A673 (cell line): ENCODE results near the gene TRPM2. TPM values are rescaled to one million over a fixed set of nuclear protein-coding genes. Genes with fewer than 3 reads are reported as not detected.

Experiments
- BruUV-seq: library from RNA; stranded (reverse); fragments of 400-500 nt; replicated peaks from 2 replicates; lab custom pipeline; 2021; lab: Mats Ljungman, UMichigan
- CTCF ChIA-PET: fragments of 300-600 bp; sonication (Branson Sonifier 250); formaldehyde crosslinking; loops from one replicate; lab custom pipeline; 2022; ENCODE audit warnings: antibody characterized with exemption; lab: Charles Lee
- POLR2A ChIA-PET: fragments of 300-600 bp; sonication (Branson Sonifier 250); formaldehyde crosslinking; loops from one replicate; lab custom pipeline; 2022; ENCODE audit warnings: antibody characterized with exemption; ENCODE audit not compliant: low non-redundant PET; lab: Charles Lee
- DNase-seq: peaks from one replicate; pipeline ENCODE4 v3.0.0-alpha.2; 2015; ENCODE audit warnings: low spot score
- H3K27ac ChIP-seq: fragments of 200-600 bp; sonication (generic); 2 replicates; pipeline ENCODE4 v1.5.1; 2016; ENCODE audit warnings: mixed run types, low read depth, mild to moderate bottlenecking, mixed read lengths, antibody characterized with exemption, low read length; ENCODE audit not compliant: poor library complexity, severe bottlenecking
- H3K27me3 ChIP-seq: fragments of 200-600 bp; sonication (generic); replicated peaks from 2 replicates; pipeline ENCODE4 v1.6.1; 2017; ENCODE audit warnings: mixed run types, low read depth, mild to moderate bottlenecking, mixed read lengths, antibody characterized with exemption, low read length; ENCODE audit not compliant: insufficient read depth, poor library complexity
- H3K36me3 ChIP-seq: fragments of 200-600 bp; sonication (generic); 2 replicates; pipeline ENCODE4 v1.6.1; 2016; ENCODE audit warnings: mixed run types, mild to moderate bottlenecking, mixed read lengths, antibody characterized with exemption, low read length; ENCODE audit not compliant: insufficient read depth, poor library complexity, severe bottlenecking
- H3K4me1 ChIP-seq: fragments of 200-600 bp; sonication (generic); 2 replicates; pipeline ENCODE4 v1.6.1; 2017; ENCODE audit warnings: mixed run types, mild to moderate bottlenecking, mixed read lengths, antibody characterized with exemption, low read length; ENCODE audit not compliant: insufficient read depth, poor library complexity, severe bottlenecking
- H3K4me3 ChIP-seq: fragments of 200-600 bp; sonication (generic); 2 replicates; pipeline ENCODE4 v1.5.1; 2016; ENCODE audit warnings: low read depth, mixed run types, mild to moderate bottlenecking, mixed read lengths, low read length; ENCODE audit not compliant: poor library complexity, severe bottlenecking
- H3K9me3 ChIP-seq: fragments of 200-600 bp; sonication (generic); 2 replicates; pipeline ENCODE4 v1.6.1; 2016; ENCODE audit warnings: mixed run types, low read depth, mild to moderate bottlenecking, mixed read lengths, antibody characterized with exemption, low read length; ENCODE audit not compliant: poor library complexity, severe bottlenecking
- EZH2 ChIP-seq: fragments of 200-600 bp; sonication (generic); IDR thresholded peaks from 2 replicates; pipeline ENCODE4 v1.6.1; 2017; ENCODE audit warnings: borderline replicate concordance, low read depth, mild to moderate bottlenecking, mixed read lengths, antibody characterized with exemption, low read length; ENCODE audit not compliant: poor library complexity, severe bottlenecking
- intact Hi-C: fragments of 100-400 bp; cut with micrococcal nuclease; formaldehyde crosslinking; loops from one replicate; pipeline ENCODE4 v1.10.0; 2022; ENCODE audit not compliant: unreplicated experiment
- total RNA-seq: library from RNA; stranded (reverse); gene quantifications from 2 replicates; pipeline ENCODE4 v1.2.3, GENCODE V29; 2021
- TF ChIP-seq, protein P1 (sequence below): fragments of 300-800, 200-600 bp; sonication (generic); conservative IDR thresholded peaks from 2 replicates; pipeline ENCODE4 v1.5.1; 2017; ENCODE audit warnings: low read depth, mild to moderate bottlenecking, antibody characterized with exemption, low read length, moderate library complexity, mixed read lengths

Gene TRPM2
- total RNA-seq, 1 experiment from 2014 or later = 0.21 TPM

DNA sequence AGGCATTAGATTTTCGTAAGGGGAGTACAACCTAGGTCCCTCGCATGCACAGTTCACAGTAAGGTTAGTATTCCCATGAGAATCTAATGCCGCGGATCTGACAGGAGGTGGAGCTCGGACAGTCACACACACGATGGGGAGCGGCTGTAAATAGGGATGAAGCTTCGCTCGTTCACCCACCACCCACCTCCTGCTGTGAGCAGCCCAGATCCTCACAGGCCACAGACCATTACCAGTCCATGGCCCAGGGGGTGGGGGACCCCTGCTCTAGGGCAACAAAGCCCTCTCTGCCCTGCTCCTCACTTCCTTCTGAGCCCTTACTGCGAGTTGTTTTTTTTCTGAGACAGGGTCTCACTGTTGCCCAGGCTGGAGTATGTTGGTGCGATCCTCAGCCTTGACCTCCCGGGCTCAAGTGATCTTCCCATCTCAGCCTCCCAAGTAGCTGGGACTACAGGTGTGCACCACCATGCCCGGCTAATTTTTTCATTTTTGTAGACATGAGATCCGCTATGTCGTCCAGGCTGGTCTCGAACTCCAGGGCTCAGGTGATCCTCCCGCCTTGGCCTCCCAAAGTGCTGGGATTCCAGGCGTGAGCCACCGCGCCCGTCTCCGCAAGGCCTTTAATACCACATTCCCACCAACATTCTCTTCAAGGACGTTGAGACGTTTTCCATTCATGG is 21.3 kb downstream of the TRPM2 start:
- Histone ChIP-seq H3K27me3 (no peaks in the 10 kb centered on the region), H3K4me3 (no peak overlapping the region), H3K36me3 (no peaks in the 10 kb centered on the region), H3K9me3 (no peaks in the 10 kb centered on the region), H3K27ac (no peak overlapping the region), H3K4me1 (no peaks in the 10 kb centered on the region)
- no peak for DNase-seq
- intact Hi-C loops = no loop called here
- BruUV-seq = no TSS peak
- ChIA-PET CTCF (interaction anchor here (0.6 kb wide), 1 partner anchor 1300 kb away, joined by 3 read pairs; no protein-coding TSS in a partner anchor), POLR2A (no interaction called here)
- TF ChIP-seq, protein P1, sequence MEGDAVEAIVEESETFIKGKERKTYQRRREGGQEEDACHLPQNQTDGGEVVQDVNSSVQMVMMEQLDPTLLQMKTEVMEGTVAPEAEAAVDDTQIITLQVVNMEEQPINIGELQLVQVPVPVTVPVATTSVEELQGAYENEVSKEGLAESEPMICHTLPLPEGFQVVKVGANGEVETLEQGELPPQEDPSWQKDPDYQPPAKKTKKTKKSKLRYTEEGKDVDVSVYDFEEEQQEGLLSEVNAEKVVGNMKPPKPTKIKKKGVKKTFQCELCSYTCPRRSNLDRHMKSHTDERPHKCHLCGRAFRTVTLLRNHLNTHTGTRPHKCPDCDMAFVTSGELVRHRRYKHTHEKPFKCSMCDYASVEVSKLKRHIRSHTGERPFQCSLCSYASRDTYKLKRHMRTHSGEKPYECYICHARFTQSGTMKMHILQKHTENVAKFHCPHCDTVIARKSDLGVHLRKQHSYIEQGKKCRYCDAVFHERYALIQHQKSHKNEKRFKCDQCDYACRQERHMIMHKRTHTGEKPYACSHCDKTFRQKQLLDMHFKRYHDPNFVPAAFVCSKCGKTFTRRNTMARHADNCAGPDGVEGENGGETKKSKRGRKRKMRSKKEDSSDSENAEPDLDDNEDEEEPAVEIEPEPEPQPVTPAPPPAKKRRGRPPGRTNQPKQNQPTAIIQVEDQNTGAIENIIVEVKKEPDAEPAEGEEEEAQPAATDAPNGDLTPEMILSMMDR = no peak
- no peak for TF ChIP-seq EZH2

DNA sequence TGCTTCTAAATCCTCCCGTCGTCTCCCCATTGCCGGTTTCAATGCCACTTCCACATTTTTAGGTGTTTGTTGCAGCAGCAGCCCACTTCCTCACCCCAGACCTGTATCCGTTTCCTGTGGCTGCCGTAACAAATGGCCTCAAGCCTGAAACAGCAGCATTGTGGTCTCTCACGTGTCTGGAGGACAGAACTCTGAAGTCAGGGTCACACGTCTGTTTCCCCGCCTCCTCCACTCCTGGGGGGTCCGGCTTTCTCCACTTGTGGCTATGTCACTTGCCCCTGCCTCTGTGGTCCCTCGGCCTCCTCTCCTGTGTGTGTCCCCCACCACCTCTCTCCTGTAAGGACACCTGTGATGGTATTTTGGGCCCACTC is 21.8 kb downstream of the TRPM2 start:
- H3K4me1 ChIP-seq = no peaks in the 10 kb centered on the region
- no peak for TF ChIP-seq EZH2
- TF ChIP-seq, protein P1 = no peak
- ChIA-PET POLR2A (no interaction called here), CTCF (no interaction called here)
- no peak overlapping the region for H3K27ac ChIP-seq
- no peak overlapping the region for H3K4me3 ChIP-seq
- no TSS peak for BruUV-seq
- no peaks in the 10 kb centered on the region for H3K36me3 ChIP-seq
- H3K27me3 ChIP-seq = no peaks in the 10 kb centered on the region
- intact Hi-C loops = no loop called here
- DNase-seq = no peak
- no peaks in the 10 kb centered on the region for H3K9me3 ChIP-seq

DNA sequence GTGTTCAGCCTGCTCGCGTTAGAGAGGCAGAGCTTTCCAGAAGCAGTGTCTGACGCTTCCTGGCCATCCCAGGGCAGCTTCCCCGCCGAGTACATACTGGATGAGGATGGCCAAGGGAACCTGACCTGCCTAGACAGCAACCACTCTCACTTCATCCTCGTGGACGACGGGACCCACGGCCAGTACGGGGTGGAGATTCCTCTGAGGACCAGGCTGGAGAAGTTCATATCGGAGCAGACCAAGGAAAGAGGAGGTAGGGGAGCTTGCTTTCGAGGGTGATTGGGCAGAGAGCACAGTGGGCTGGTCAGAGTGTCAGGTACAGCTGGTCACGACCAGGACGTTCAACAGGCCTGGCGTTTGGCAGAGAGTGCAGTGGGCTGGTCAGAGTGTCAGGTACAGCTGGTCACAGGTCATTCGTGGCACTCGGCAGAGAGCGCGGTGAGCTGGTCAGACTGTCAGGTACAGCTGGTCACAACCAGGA is 22.4 kb downstream of the TRPM2 start:
- ChIA-PET POLR2A (no interaction called here), CTCF (no interaction called here)
- TF ChIP-seq, protein P1 = no peak
- no peak for TF ChIP-seq EZH2
- no peak for DNase-seq
- H3K4me3 ChIP-seq = no peak overlapping the region
- H3K27ac ChIP-seq = no peak overlapping the region
- H3K36me3 ChIP-seq = no peaks in the 10 kb centered on the region
- intact Hi-C loops = no loop called here
- H3K9me3 ChIP-seq = no peaks in the 10 kb centered on the region
- no TSS peak for BruUV-seq
- no peaks in the 10 kb centered on the region for H3K4me1 ChIP-seq
- H3K27me3 ChIP-seq = no peaks in the 10 kb centered on the region
